G401.6 (cell line): ENCODE data around the gene GNAL.
A peak's percentile ranks its signal among the peaks of the same experiment; 100 is the strongest.

Source experiments
- FAIRE-seq: peaks from 2 replicates; lab custom pipeline; 2012; peaks lifted over from hg19 to GRCh38; lab: Jason Lieb, UNC

The GNAL gene

DNA sequence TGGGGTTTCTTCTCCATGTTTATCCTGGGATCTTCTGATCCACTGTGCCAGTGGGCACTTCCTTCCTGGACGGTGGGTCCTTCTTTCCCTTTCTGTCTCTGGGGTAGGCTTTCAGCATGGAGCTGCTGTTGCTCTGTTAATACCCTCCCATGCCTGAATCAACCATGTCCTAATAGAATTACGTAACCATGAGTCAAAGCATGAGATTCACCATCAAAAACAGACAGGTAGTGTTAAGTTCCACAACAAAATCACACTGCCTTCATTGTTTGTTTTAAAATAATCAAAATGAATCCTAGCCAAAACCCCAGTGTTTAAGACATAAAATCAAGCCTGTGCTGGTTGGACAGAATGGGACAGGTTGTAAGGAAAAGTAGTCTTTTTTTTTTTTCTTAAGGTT, 37.5 kb downstream of the GNAL start:
- no peak for FAIRE-seq

DNA sequence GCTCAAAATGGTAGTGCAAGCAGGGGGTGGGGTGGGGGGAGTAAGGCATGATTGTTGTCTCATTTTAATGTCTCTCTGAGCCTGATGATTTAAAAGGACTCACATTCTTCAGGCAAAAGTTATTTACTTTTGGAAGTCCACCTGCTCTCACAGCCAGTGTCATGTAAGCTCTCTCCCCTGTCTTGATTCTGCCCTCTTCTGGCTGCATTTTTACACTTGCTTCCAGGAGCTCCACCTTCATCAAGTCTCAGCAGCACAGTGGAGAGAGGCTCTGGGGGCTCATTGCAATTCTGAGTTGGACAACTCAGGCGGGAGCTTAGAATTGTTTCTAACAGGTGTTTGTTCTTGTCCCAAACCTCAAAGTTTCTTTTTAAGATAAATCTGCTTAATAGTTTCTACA, 39.2 kb downstream of the GNAL start:
- FAIRE-seq: no peak

DNA sequence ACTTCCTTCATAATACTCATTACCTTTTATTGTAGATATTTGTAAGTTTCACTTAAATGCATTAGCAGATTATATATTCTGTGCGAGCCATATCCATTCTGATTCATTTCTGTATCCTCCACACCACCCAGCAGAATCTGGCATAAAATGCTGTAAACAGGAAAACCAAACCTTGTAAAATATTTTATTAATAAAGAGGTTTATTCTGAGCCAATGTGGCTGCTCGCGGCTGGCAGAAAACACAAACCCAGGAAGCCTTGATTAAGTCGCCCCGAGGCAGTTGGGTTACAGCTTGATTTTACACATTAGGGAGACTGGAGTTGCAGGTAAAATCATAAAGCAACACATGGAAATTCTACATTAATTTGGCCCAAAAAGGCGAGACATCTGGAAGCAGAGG, 40.5 kb downstream of the GNAL start:
- FAIRE-seq: no peak

DNA sequence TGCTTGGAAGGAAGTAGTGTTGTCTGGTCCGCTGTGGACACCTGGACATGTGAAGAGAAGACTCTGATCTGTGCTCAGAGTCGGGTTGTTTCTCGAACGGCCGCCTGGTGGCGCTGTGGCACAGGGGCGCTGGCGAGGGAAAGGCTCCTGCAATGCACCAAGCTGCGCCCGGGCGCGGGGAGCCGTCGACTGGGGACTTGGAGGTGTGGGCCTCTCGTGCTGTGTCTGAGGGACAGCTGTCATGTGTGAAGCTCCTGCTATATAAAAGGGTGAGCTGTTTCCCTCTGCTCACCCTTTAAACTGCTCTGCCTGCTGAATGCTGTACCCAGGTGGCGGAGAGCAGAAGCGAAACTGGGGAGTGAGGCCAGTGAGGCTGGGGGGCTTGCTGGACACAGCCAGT, 44.0 kb downstream of the GNAL start:
- FAIRE-seq: no peak

DNA sequence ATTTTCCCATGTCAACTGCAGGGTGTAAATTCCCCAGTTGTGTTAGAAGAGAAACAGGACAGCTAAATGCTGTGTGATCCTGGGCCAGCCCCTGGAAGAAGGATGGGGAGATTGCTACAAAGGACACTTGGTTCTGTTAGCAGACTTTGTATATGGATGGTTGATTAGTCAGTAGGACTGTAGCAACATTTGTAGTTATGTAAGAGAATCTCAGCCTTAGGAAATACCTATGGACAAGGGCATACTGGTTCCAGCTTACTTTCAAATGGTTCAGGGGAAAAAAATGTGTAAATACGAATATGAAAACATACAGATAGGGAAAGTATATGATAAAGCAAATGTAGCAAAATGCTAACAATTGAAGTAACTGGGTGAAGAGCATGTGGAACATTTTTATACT, 47.6 kb downstream of the GNAL start:
- no peak for FAIRE-seq

DNA sequence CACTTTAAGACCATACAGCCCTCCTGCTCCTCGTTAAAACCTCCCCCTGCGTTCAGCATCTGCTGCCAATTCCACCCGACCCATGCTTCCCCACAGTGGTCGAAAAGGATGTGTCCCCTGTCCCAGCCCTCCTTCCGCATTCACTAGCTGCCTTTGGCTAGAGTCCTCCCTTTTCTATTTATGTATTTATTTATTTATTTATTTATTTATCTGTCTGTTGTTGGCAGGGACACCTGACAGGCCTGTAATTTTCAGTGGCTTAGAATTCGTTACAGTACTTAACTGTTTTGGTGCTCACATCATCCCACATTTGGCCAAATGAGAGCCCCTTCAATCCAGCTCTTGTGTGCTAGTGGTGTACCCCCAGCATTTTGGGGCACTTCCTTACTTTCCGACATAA, 50.8 kb downstream of the GNAL start:
- FAIRE-seq: no peak

DNA sequence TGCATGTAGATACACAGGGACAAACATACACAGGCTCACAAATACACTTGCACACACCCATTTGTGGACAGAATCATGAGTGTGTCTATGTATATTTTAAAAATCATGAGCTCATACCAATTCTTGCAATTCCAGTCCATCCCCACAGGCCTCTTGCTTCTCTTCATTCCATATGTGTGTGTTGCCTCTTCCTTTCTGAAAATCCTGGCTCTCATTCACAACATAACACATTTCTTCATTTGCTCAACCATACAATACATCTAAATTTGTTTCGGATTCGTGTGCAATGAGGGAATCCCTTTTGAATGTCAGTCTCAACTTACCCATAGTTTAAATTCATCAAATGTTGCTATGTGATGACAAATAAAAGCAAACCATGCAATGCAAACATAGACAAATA, 51.4 kb downstream of the GNAL start:
- FAIRE-seq: no peak

DNA sequence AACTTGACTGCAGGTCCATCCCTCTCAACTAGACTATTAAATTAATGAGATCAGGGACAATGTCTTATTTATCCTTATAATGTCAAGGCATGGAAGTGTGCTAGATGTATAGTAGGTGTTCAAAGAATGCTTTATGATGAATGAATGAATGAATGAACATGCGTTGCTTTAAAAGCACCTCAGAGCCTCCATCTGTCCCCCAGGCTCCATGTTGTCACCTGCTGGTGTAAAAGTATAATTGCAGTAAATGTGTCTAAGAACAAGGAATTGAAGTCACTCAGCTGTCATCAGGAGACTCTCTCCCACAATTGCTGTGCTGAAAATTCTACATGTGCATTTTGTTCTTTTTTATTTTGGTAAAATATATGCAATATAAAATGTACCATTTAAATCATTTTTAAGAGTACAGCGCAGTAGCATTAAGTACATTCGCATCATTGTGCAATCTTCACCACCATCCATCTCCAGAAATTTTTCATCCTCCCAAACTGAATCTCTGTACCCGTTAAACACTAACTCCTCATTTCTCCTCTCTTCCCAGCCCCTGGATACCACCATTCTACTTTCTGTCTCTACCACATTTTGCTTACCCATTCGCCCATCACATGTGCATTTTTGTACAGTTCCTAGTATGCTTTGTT, 52.6 kb downstream of the GNAL start:
- peak; percentile 31 for FAIRE-seq

DNA sequence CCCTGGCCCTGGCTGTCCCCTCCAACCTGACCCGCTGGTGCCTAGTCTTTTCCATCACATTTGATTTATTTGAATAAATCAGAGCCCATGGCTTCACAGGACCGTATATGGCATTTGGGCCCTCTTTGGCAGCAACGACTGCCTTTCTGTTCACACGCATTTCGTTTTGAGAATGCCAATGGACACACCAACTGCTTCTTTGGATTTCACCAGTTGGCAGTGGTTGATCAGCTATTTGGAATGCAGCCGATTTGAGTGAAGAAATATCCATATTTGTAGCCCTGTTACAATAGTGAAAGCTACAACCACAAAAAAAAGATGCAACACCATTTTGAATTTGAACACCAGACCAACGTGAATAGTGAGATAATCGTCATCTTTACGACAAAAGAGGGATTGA, 56.5 kb downstream of the GNAL start:
- FAIRE-seq: no peak

DNA sequence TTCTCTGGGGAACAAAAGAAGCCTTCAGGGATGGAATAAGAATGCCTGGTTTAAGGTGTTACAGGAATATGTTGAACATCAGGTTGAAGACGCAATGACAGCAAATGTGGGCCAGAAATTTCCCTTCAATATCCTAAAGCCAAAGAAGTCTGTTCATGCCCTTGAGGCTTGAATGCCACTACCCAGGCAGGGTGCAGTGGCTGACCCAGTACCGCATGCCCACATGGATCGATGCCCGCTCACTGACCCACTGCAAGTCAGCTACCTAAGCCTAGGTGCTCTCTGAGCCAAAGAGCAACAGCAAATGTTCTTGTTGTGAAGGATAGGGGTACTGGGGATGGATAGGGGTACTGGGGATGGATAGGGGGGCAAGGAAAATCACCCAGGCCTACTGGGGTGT, 58.2 kb downstream of the GNAL start:
- FAIRE-seq: no peak

DNA sequence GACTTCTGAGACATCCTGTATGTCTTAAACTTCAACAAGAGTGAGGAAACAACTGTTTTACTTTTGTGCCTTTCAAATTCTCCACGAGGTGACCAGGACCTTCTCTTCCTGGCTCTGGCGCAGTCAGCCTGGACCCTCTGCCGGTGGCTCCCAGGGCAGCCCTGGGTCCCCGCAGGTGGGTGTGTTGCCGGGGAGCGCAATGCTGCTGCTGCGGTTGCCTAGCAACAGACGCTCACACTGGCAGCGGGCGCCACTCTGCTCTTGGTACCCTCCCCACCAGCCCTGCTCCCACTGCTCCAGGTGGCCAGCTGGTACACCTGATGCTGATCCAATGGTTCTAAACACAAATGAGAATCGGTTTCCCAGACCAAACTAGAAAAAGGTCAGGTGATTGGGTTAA, 58.7 kb downstream of the GNAL start:
- FAIRE-seq: no peak

DNA sequence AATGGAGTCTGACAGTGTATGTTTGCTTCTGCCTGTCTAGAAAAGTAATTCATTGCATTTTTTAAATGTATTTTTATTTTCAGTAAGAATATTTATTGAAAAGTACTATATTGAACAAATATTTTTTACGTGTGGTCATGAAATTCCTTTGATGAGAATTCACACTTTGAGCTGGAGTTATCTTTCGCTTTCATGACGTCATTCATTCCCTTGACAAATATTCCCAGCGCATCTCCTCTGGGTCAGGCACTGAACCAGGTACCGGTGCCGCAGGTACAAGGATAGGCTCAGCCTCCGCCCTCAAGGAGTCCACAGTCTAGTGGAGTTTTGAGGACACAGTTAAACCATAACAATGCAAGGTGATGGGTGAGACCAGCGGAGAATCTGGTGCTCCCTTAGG, 60.2 kb downstream of the GNAL start:
- FAIRE-seq: no peak

DNA sequence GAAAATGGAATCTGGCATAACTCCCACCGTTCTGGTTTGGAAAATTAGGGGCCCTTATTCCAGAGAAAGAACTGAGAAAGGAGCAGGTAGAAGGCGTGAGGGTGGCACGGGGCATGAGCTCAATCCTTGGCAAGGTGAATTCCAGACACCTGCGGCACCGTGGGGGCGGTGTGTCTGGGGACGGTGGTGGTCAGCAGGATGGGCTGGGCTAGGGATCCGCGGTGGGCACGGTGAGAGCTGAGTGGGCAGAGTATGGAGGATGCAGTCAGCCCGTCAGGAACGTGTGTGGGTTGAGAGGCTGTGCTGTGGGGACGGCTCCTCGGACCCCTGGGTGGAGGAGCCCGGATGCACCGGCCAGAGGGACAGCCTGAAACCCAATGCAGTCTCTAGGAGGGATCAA, 61.1 kb downstream of the GNAL start:
- FAIRE-seq: no peak

DNA sequence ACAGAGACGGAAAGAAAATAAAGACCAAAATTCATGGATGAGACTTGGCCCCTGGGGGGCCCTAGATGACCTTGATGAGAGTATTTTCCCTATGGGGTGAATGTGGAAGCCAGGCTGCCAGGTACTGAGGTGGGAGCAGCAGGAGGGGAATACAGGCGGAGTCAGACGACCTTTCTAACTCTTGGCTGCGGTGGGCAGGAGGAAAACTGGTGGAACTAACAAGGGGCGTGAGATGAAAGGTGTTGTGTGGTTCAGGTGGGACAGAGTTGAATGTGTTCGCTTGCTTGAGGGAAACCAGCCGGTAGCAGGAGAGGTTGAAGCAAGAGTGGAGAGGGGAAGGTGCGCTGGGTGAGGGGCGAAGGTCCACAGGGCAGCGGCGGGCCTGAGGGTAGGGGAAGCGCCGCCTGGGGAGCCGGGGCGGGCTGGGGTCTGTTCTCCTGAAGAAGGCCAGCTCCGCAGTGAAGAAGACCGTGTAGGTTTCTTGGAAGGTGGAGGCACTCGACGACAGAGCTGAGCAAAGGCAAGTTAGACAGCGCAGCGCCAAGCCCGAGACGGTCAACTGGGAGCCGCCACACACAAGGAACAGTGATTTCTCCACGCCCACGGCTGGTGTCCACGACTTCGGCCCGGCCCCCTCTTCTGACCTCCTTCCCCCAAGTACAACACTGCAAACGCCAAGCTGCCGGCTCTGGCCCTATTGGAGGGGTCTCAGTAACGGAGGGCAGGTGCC, 61.7 kb downstream of the GNAL start:
- no peak for FAIRE-seq

DNA sequence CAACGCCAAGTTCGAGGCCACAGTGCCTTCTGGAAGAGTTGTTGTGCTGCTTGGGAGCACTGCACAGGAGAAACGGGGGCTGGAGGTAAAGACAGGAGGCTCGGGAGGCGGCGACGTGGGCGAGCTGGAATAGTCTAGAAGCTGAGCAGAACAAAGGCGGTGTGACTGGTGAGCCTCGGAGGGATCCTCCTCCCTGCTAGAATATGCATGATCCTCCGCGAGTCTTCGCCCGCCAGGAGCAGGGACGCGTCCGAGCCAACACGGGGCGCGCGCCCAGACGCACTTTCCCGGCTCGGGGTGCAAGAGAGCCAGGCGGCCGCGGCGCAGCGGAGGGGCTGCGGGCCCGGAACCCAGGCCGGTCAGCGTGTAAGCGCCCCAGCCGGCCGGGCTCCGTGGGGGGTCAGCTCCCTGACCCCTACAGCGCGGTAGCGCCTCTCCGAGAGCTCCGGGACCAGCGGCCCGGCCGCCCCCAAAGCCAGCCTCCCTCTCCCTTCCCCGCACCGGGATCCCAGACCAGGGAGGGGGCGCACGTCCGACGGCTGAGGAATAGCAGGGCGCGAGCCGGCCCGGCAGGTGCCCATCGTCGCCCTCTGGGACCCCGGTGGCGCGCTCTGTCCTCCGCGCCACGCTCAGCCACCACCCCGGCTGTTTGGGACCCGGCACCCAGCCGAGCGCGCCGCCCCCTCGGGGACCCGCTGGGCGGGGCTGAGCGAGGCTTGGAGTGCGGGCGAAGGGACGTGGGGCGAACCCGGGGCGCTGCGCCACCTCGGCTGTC, 62.5 kb downstream of the GNAL start:
- FAIRE-seq: no peak

DNA sequence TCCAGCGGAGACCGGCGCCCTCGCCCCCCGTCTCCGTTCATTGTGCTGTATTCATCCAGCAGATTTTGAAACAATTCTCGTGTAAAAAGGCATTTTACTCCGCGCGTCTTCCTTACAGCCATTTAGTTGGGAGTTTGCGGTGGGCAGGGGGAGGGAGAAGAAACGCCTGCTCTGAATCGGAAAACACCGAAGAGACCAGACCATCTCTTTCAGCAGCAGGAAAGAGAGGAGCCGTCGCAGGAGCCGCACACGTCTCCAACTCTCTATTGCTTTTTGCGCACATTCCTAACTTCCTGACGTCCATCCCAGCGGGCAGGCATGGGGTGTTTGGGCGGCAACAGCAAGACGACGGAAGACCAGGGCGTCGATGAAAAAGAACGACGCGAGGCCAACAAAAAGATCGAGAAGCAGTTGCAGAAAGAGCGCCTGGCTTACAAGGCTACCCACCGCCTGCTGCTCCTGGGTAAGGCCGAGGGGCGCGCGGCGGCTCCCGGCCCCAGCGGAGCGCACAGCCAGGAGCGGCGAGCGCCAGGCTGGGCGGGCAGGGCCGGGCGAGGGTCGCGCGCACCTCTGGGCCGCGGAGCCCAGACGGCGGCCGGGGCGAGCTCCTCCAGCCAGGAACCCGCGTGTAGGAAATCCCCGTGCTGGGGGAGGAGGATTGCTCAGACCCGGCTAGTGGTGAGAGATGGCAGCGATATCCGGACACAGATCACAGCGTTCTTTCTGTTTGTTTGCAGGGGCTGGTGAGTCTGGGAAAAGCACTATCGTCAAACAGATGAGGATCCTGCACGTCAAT, 63.2 kb downstream of the GNAL start:
- no peak for FAIRE-seq

DNA sequence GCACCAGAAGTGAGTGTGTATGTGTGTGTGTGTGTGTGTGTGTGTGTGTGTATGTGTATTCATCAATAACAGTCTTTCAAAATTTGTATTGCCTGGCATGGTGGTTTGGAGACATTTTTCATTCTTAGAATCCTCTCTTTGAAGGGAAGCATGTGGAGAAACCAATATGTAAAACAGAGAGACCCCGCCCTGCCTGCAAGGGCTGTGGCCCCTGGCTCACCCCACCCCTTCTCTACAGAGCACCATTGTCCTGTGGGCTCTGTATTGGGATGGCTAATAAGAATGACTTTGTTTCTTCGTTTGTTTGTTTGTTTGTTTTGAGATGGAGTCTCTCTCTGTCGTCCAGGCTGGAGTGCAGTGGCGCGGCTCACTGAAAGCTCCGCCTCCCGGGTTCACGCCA, 65.9 kb downstream of the GNAL start:
- no peak for FAIRE-seq

DNA sequence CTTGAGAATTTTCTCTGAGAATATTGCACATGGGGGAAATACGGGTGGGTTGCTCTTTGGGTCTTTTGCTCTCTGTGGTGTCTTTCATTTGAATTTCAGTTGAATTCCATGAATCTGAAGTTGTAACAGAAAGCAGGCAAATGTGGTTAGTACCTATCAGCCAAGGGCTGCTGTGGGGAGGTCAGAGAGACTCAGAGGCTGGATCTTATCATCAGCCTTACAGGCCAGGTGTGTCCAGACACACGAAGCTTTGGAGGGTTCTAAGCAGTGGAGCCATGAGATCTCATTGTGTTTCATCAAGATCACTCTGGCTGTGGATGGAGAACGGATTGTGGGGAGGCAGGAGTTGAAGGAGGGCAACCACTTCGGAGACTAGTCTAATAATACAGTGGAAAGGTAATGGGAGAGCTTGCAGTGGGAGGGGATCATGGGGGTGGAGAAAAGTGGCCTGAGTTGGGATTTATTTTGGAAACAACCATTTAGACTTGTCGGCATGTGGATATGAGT, 68.1 kb downstream of the GNAL start:
- no peak for FAIRE-seq

DNA sequence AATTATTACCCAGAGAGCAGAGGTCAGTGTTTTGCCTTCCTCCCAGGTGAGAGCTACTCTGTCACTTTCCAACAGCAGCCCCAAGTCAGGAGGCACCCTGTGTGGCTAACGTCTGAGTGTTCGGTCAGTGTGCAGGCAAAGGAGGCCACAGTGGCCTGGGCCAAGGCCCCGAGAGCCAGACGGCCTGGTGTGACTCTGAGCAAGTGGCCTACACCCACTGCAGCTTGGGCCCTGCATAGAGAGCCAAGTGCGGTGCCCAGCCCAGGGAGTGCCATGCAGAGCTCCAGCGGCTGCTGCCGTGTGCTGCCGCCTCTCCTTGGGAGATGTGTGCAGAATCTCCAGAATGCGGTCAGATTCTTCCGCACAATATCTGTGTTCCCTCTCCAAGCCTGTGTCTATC, 70.4 kb downstream of the GNAL start:
- no peak for FAIRE-seq

DNA sequence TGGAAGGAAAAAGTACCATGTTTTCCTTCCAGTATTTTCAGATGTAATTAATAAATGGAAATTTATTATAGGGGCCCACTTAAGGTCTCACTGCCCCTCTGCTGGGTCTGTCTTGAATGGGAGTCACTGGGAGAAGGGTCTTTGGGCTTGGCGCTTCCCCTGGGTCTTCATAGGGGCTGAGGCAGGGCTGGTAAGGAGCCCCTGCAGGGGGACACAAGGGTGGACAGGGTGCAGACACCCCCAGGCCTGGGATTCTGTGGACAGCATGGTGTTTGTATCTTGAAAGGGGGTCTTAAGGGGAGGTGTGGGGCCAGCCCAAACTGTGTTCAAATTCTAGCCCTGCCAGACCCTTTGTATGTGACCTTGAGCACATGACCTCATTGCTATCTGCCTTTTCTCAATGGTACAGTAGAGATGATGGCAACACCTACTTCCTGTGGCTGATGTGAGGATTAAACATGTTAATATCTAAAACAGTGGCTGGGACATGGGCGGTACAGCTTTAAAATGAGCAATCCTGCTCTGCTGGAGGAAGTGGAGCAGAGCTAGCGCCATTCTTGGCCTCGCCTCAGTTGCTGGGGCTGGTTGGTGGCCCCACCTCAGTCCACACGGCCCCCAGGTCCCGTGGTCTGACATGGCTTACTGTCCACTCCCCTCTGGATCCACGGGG, 71.6 kb downstream of the GNAL start:
- no peak for FAIRE-seq

DNA sequence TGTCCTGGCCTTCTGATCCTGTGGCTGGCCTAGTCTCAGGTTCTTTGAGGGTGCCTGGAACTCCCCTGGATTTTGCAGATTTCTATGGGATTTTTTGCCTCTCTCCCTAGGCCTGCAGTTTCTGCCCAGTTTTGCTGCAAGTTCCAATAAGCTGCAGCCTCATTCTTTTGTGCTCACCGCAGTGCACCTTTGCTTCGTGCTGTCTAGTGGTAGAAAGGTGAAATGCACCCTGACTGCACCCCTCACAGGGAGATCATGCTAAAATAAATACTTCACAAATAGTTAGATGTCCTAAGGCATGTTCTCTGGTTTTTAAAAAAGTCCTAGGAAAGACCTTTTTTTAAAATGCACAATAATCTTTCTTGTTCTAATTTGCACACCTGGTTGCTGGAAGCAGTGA, 72.5 kb downstream of the GNAL start:
- no peak for FAIRE-seq

DNA sequence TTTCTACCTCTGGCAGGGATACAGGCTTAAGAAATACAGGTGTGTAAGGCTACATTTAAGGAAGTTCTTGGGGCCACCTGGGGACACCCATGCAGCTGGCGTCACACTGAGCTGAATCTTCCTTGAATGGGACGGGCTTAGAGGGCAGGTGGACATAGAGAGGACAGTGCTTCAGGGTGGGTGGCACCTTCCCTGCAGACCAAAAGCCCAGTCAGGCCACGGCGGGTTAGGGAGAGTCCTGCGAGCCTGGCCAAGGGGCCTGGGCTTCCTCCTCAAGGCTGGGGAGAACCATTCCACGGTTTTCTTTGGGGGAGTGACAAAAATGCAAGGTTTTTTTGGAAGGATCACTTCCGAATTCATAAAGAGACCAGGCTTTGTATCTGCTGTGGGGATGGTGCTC, 73.4 kb downstream of the GNAL start:
- FAIRE-seq: no peak
